A549 (cell line): ENCODE measurements around the gene RPH3AL. TPM values are rescaled to one million over a fixed set of nuclear protein-coding genes. Genes with fewer than 3 reads are reported as not detected.

Source experiments
- ATAC-seq, 2 experiments: fragments of 200-7000 bp in 1 of 2; fragments of >200 bp in 1 of 2; cut with Nextera tagmentation in 1 of 2; cut with Tn5 transposase in 1 of 2; 3 replicates each; pipeline versions ENCODE4 v1.8.0 to v1.9.1; 2018 to 2020; ENCODE audit warnings: mild to moderate bottlenecking in 1 of 2, moderate library complexity in 1 of 2
- CTCF ChIA-PET: fragments of 300-600 bp; sonication (Branson Sonifier 250); formaldehyde crosslinking; extraction: SDS; loops from one replicate; lab custom pipeline; 2021; ENCODE audit warnings: antibody characterized with exemption, inconsistent platforms; lab: Yijun Ruan, JAX
- POLR2A ChIA-PET: fragments of 350-600 bp; formaldehyde crosslinking; extraction: SDS; loops from one replicate; lab custom pipeline; 2021; ENCODE audit warnings: antibody characterized with exemption, inconsistent platforms; lab: Yijun Ruan, JAX
- DNase-seq, 2 experiments: peaks; one replicate each; pipeline versions ENCODE4 v3.0.0 to v3.0.0-alpha.2; 2011 to 2016; ENCODE audit warnings: low read depth in 1 of 2, low spot score in 1 of 2
- FAIRE-seq: peaks from 2 replicates; lab custom pipeline; 2011; peaks lifted over from hg19 to GRCh38; lab: Jason Lieb, UNC
- H3K27ac ChIP-seq, 2 experiments: fragments of >200 bp; sonication (Bioruptor Twin); formaldehyde crosslinking; 3 replicates each; pipeline ENCODE4 v1.5.1; 2016 to 2017
- H3K4me1 ChIP-seq: fragments of >200 bp; sonication (Bioruptor Twin); formaldehyde crosslinking; 3 replicates; pipeline ENCODE4 v1.6.1; 2016
- H3K4me2 ChIP-seq: fragments of >200 bp; sonication (Bioruptor Twin); formaldehyde crosslinking; 3 replicates; pipeline ENCODE4 v1.6.1; 2016
- H3K4me3 ChIP-seq: fragments of >200 bp; sonication (Bioruptor Twin); formaldehyde crosslinking; 3 replicates; pipeline ENCODE4 v1.5.1; 2016
- H3K9me3 ChIP-seq: fragments of >200 bp; sonication (Bioruptor Twin); formaldehyde crosslinking; 3 replicates; pipeline ENCODE4 v1.6.1; 2016
- EHMT2 ChIP-seq: fragments of 200-600 bp; sonication (generic); IDR thresholded peaks from 2 replicates; pipeline ENCODE4 v1.6.1; 2016; ENCODE audit warnings: antibody characterized with exemption, low read depth, mild to moderate bottlenecking, moderate library complexity
- EP300 ChIP-seq, 2 experiments: fragments of >200 bp; sonication (Bioruptor Twin); formaldehyde crosslinking; IDR thresholded peaks; 2 replicates in 1 of 2; 3 replicates in 1 of 2; pipeline ENCODE4 v1.6.1; 2016 to 2017
- ESRRA ChIP-seq: fragments of 150-350 bp; IDR thresholded peaks from 2 replicates; pipeline ENCODE4 v1.6.1; 2014; ENCODE audit warnings: mild to moderate bottlenecking, low read length, borderline replicate concordance
- FOSL2 ChIP-seq, 2 experiments: fragments of 450-650 bp in 1 of 2; fragments of >200 bp in 1 of 2; sonication (Bioruptor Twin) in 1 of 2; formaldehyde crosslinking; IDR thresholded peaks; 2 replicates each; pipeline versions ENCODE4 v1.5.0 to v1.6.1; 2016 to 2020; ENCODE audit warnings: mild to moderate bottlenecking in 1 of 2, moderate library complexity in 1 of 2
- GATA3 ChIP-seq: IDR thresholded peaks from 2 replicates; pipeline ENCODE4 v1.6.1; 2012; ENCODE audit warnings: borderline replicate concordance
- HEYL ChIP-seq: fragments of 250-450 bp; sonication (Bioruptor Pico); IDR thresholded peaks from 2 replicates; pipeline ENCODE4 v1.8.0; 2021; ENCODE audit warnings: mild to moderate bottlenecking, moderate library complexity
- HOXB13 ChIP-seq: fragments of 250-450 bp; sonication (Bioruptor Pico); IDR thresholded peaks from 2 replicates; pipeline ENCODE4 v1.5.0; 2020; ENCODE audit warnings: low read depth, mild to moderate bottlenecking, moderate library complexity
- MAZ ChIP-seq: fragments of 150-350 bp; IDR thresholded peaks from 2 replicates; pipeline ENCODE4 v1.6.1; 2014; ENCODE audit warnings: antibody characterized with exemption, low read depth, low read length, borderline replicate concordance
- NFE2L2 ChIP-seq: fragments of 150-350 bp; conservative IDR thresholded peaks from 2 replicates; pipeline ENCODE4 v1.6.1; 2014; ENCODE audit warnings: low read length
- PHF8 ChIP-seq: fragments of 200-600 bp; sonication (generic); IDR thresholded peaks from 2 replicates; pipeline ENCODE4 v1.6.1; 2016; ENCODE audit warnings: low read depth, mild to moderate bottlenecking, antibody characterized with exemption, moderate library complexity, borderline replicate concordance
- RAD21 ChIP-seq, 2 experiments: fragments of >200 bp in 1 of 2; sonication (Bioruptor Twin) in 1 of 2; formaldehyde crosslinking in 1 of 2; IDR thresholded peaks in 1 of 2; conservative IDR thresholded peaks in 1 of 2; 2 replicates in 1 of 2; 3 replicates in 1 of 2; pipeline ENCODE4 v1.6.1; 2012 to 2018; ENCODE audit warnings: inconsistent platforms in 1 of 2
- RARB ChIP-seq: fragments of 250-450 bp; sonication (Bioruptor Pico); IDR thresholded peaks from 2 replicates; pipeline ENCODE4 v1.8.0; 2021; ENCODE audit warnings: mild to moderate bottlenecking, moderate library complexity
- TFCP2L1 ChIP-seq: fragments of 250-450 bp; sonication (Bioruptor Pico); IDR thresholded peaks from 2 replicates; pipeline ENCODE4 v1.5.0; 2021; ENCODE audit warnings: mild to moderate bottlenecking
- TP53 ChIP-seq: fragments of 250-450 bp; sonication (Bioruptor Pico); IDR thresholded peaks from 2 replicates; pipeline ENCODE4 v1.5.0; 2021; ENCODE audit warnings: mild to moderate bottlenecking, moderate library complexity
- ZC3H11A ChIP-seq: fragments of 450-650 bp; IDR thresholded peaks from 2 replicates; pipeline ENCODE4 v1.6.1; 2014; ENCODE audit warnings: antibody characterized with exemption, mild to moderate bottlenecking
- ZFP36 ChIP-seq: fragments of 450-650 bp; IDR thresholded peaks from 2 replicates; pipeline ENCODE4 v1.6.1; 2014; ENCODE audit warnings: borderline replicate concordance; ENCODE audit not compliant: partially characterized antibody
- ZSCAN20 ChIP-seq: fragments of 250-450 bp; sonication (Bioruptor Pico); IDR thresholded peaks from 2 replicates; pipeline ENCODE4 v1.8.0; 2022; ENCODE audit warnings: mild to moderate bottlenecking, moderate library complexity
- WGBS: methylation state at CpG from one replicate; pipeline ENCODE4 v1.1.6; 2017; ENCODE audit errors: missing lambda C conversion rate; 5-methylcytosine and 5-hydroxymethylcytosine counted together
- polyA plus RNA-seq, 4 experiments: library from polyadenylated mRNA; depleted of rRNA in 3 of 4; stranded (reverse); fragments of >200 nt; fragmentation: RNase III in 1 of 4; extraction: RNeasy Plus Mini Kit Qiagen cat#74134 plus additional on column Dnase treatment in 1 of 4; gene quantifications; 2 replicates in 3 of 4; 3 replicates in 1 of 4; pipeline ENCODE4 v1.2.3, GENCODE V29; 2011 to 2017
- TF ChIP-seq, protein P1 (sequence below): IDR thresholded peaks from 2 replicates; pipeline ENCODE4 v1.6.1; 2012
- TF ChIP-seq, protein P2 (sequence below): fragments of 200-600 bp; sonication (generic); IDR thresholded peaks from 2 replicates; pipeline ENCODE4 v1.6.1; 2016; ENCODE audit warnings: antibody characterized with exemption, mild to moderate bottlenecking, moderate library complexity
- TF ChIP-seq, protein P3 (sequence below): fragments of >200 bp; sonication (Bioruptor Twin); formaldehyde crosslinking; IDR thresholded peaks from 3 replicates; pipeline ENCODE4 v1.5.1; 2016
- TF ChIP-seq, protein P4 (sequence below): fragments of 250-450 bp; sonication (Bioruptor Pico); IDR thresholded peaks from 2 replicates; pipeline ENCODE4 v1.5.0; 2021; ENCODE audit warnings: mild to moderate bottlenecking, moderate library complexity, borderline replicate concordance
- TF ChIP-seq, protein P5 (sequence below): fragments of >200 bp; sonication (Bioruptor Twin); formaldehyde crosslinking; IDR thresholded peaks from 3 replicates; pipeline ENCODE4 v1.6.1; 2016

The RPH3AL gene
- polyA plus RNA-seq, 2 of the 4 experiments (the other 2 are of a cell fraction) = 23.3 to 31.1 TPM

DNA sequence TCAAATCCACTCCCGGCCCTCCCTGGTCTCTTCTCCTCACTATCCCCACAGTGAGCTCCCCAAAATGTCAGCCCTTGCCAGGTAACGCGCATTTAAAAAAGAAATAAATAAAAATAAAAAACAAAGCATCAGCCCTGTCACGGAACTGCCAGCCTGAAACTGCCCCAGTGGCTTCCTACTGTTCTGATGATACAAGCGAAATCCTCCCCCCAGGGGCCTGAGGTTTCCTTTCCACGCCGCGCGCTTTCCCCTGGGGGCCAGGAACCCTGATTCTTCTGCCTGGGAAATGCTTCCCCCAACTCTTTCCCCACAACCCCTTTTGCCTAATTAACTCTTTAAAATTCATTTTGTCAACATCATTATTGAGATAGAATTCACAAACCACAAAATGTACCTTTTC lies 12.2 kb upstream of the RPH3AL start:
- Histone ChIP-seq H3K4me3 (no peak overlapping the region), H3K27ac (no peak overlapping the region), H3K4me1 (no peaks in the 10 kb centered on the region), H3K4me2 (no peak overlapping the region), H3K9me3 (no peaks in the 10 kb centered on the region)
- ATAC-seq (no peak), DNase-seq (no peak), FAIRE-seq (no peak)
- ChIA-PET CTCF (interaction anchor here (1.8 kb wide), 1 partner anchor 21 kb away, joined by 5 read pairs; no protein-coding TSS in a partner anchor), POLR2A (interaction anchor here (1.4 kb wide), 1 partner anchor 12 kb away, joined by 3 read pairs; the partner anchor contains the start of gene RPH3AL)
- 95% methylated on average over 9 of the region's 9 CpGs for WGBS
- TF ChIP-seq RAD21 (conservative IDR thresholded peaks at IDR 0.05 in 1 of 2, IDR thresholded peaks at IDR 0.05 in 1 of 2) (no peak), ZSCAN20 (CRISPR knock-in tag) (no peak), GATA3 (no peak), HOXB13 (no peak), RARB (CRISPR knock-in tag) (no peak), ESRRA (no peak), TP53 (CRISPR knock-in tag) (no peak), ZFP36 (no peak), TFCP2L1 (CRISPR knock-in tag) (no peak), ZC3H11A (no peak)
- TF ChIP-seq, protein P1, sequence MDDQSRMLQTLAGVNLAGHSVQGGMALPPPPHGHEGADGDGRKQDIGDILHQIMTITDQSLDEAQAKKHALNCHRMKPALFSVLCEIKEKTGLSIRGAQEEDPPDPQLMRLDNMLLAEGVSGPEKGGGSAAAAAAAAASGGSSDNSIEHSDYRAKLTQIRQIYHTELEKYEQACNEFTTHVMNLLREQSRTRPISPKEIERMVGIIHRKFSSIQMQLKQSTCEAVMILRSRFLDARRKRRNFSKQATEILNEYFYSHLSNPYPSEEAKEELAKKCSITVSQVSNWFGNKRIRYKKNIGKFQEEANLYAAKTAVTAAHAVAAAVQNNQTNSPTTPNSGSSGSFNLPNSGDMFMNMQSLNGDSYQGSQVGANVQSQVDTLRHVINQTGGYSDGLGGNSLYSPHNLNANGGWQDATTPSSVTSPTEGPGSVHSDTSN = no peak
- TF ChIP-seq, protein P2, sequence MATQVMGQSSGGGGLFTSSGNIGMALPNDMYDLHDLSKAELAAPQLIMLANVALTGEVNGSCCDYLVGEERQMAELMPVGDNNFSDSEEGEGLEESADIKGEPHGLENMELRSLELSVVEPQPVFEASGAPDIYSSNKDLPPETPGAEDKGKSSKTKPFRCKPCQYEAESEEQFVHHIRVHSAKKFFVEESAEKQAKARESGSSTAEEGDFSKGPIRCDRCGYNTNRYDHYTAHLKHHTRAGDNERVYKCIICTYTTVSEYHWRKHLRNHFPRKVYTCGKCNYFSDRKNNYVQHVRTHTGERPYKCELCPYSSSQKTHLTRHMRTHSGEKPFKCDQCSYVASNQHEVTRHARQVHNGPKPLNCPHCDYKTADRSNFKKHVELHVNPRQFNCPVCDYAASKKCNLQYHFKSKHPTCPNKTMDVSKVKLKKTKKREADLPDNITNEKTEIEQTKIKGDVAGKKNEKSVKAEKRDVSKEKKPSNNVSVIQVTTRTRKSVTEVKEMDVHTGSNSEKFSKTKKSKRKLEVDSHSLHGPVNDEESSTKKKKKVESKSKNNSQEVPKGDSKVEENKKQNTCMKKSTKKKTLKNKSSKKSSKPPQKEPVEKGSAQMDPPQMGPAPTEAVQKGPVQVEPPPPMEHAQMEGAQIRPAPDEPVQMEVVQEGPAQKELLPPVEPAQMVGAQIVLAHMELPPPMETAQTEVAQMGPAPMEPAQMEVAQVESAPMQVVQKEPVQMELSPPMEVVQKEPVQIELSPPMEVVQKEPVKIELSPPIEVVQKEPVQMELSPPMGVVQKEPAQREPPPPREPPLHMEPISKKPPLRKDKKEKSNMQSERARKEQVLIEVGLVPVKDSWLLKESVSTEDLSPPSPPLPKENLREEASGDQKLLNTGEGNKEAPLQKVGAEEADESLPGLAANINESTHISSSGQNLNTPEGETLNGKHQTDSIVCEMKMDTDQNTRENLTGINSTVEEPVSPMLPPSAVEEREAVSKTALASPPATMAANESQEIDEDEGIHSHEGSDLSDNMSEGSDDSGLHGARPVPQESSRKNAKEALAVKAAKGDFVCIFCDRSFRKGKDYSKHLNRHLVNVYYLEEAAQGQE = no peak
- TF ChIP-seq, protein P3, sequence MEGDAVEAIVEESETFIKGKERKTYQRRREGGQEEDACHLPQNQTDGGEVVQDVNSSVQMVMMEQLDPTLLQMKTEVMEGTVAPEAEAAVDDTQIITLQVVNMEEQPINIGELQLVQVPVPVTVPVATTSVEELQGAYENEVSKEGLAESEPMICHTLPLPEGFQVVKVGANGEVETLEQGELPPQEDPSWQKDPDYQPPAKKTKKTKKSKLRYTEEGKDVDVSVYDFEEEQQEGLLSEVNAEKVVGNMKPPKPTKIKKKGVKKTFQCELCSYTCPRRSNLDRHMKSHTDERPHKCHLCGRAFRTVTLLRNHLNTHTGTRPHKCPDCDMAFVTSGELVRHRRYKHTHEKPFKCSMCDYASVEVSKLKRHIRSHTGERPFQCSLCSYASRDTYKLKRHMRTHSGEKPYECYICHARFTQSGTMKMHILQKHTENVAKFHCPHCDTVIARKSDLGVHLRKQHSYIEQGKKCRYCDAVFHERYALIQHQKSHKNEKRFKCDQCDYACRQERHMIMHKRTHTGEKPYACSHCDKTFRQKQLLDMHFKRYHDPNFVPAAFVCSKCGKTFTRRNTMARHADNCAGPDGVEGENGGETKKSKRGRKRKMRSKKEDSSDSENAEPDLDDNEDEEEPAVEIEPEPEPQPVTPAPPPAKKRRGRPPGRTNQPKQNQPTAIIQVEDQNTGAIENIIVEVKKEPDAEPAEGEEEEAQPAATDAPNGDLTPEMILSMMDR = no peak

DNA sequence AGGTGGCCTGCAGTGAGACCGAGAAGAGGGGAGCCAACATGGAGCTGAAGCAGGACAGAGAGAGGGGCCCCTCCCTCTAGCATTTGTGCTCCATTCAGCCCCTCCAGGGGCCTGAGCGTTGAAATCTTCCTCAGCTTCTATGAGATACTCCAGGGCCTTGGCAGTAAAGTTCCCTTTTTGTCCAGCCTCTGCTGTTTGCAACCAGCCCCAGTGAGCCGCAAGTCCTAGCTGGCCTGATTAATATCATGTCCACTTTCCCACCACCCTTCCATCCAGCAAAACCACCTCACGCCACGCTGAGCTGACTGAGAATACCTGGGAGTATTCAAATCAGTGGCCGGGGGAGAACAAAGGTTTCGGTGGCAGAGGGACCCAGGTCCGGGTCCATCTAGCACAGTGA lies 11.7 kb upstream of the RPH3AL start:
- FAIRE-seq (no peak), DNase-seq (no peak), ATAC-seq (no peak; a peak in 1 of 6 replicates)
- Histone ChIP-seq H3K27ac (no peak overlapping the region), H3K9me3 (no peaks in the 10 kb centered on the region), H3K4me1 (no peaks in the 10 kb centered on the region), H3K4me3 (no peak overlapping the region), H3K4me2 (no peak overlapping the region)
- POLR2A ChIA-PET = interaction anchor here (1.4 kb wide), 1 partner anchor 11 kb away, joined by 3 read pairs; the partner anchor contains the start of gene RPH3AL
- TF ChIP-seq RAD21 (conservative IDR thresholded peaks at IDR 0.05 in 1 of 2, IDR thresholded peaks at IDR 0.05 in 1 of 2) (no peak), FOSL2 (IDR thresholded peaks at IDR 0.05) (no peak), FOSL2 (CRISPR knock-in tag; IDR thresholded peaks at IDR 0.05) (no peak), MAZ (no peak), EHMT2 (no peak), NFE2L2 (no peak), EP300 (IDR thresholded peaks at IDR 0.05) (no peak), HEYL (CRISPR knock-in tag) (no peak), PHF8 (no peak)
- TF ChIP-seq, protein P4, sequence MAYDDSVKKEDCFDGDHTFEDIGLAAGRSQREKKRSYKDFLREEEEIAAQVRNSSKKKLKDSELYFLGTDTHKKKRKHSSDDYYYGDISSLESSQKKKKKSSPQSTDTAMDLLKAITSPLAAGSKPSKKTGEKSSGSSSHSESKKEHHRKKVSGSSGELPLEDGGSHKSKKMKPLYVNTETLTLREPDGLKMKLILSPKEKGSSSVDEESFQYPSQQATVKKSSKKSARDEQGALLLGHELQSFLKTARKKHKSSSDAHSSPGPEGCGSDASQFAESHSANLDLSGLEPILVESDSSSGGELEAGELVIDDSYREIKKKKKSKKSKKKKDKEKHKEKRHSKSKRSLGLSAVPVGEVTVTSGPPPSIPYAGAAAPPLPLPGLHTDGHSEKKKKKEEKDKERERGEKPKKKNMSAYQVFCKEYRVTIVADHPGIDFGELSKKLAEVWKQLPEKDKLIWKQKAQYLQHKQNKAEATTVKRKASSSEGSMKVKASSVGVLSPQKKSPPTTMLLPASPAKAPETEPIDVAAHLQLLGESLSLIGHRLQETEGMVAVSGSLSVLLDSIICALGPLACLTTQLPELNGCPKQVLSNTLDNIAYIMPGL (CRISPR knock-in tag) = no peak
- TF ChIP-seq, protein P5, sequence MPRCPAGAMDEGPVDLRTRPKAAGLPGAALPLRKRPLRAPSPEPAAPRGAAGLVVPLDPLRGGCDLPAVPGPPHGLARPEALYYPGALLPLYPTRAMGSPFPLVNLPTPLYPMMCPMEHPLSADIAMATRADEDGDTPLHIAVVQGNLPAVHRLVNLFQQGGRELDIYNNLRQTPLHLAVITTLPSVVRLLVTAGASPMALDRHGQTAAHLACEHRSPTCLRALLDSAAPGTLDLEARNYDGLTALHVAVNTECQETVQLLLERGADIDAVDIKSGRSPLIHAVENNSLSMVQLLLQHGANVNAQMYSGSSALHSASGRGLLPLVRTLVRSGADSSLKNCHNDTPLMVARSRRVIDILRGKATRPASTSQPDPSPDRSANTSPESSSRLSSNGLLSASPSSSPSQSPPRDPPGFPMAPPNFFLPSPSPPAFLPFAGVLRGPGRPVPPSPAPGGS = no peak
- TF ChIP-seq, protein P2 = no peak
- WGBS = 91% methylated on average over 8 of the region's 8 CpGs
- CTCF ChIA-PET = interaction anchor here (1.8 kb wide), 1 partner anchor 21 kb away, joined by 5 read pairs; no protein-coding TSS in a partner anchor
